NT2/D1 (cell line): Measurements from ENCODE around the gene CD300LD.

ENCODE experiments used
- SUZ12 ChIP-seq: IDR thresholded peaks from 2 replicates; pipeline ENCODE4 v1.6.1; 2011; ENCODE audit not compliant: insufficient read length, insufficient read depth; ENCODE audit errors: extremely low read depth
- YY1 ChIP-seq: IDR thresholded peaks from 2 replicates; pipeline ENCODE4 v1.6.1; 2011; ENCODE audit not compliant: insufficient read length, insufficient read depth
- ZNF274 ChIP-seq: IDR thresholded peaks from 2 replicates; pipeline ENCODE4 v1.6.1; 2011; ENCODE audit warnings: mild to moderate bottlenecking, low read depth, low read length

DNA sequence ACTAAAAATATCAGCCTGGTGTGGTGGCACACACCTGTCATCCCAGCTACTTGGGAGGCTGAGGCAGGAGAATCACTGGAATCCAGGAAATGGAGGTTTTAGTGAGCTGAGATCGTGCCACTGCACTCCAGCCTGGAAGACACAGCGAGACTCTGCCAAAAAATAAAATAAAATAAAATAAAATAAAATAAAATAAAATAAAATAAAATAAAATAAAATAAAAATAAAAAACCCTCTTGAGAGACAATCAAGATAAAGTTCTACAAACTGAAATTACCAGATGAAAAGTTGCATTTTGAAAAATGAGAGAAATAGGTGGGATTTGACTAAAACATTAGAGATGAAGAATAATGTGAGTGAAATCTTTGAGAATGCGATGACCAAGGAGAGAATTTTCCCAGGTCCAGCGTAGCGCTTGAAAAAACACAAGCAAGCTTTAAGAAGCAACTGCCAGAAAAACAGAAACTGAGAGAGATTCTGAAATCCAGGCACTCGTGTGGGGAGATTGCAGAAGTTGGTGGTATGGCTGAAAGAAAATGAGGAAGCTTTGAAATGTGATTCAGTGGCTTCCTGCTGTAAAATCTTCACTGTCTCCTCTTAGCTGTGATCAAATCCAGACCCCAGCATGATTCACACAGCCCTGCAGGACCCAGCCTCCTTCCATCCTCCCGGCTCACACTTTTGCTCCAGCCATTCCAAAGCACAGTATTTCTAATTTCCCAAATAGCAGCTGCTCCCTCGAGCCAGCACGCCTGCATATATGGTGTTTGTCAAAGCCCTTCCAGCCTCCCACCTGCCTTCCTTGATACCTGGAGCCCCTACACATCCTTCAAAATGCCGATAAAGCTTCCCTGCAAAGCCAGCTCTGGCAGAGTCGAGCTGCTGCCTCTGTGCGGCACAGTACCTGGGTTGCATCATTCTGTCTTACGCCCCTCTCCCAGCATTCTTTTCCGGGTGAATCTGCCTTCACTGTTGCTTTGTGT, 39.7 kb upstream of the CD300LD start:
- TF ChIP-seq ZNF274 (no peak), SUZ12 (no peak), YY1 (no peak)
